GM23338 (cell line): ENCODE measurements around the gene TNS1. TPM values are rescaled to one million over a fixed set of nuclear protein-coding genes. Genes with fewer than 3 reads are reported as not detected.
A peak's percentile ranks its signal among the peaks of the same experiment; 100 is the strongest.

Experiments
- ATAC-seq: fragments of 200-7000 bp; cut with Tn5 transposase; 3 replicates; pipeline ENCODE4 v1.9.1; 2020
- DNase-seq: peaks from one replicate; pipeline ENCODE4 v3.0.0-alpha.2; 2015; ENCODE audit warnings: low spot score
- H2AFZ ChIP-seq: fragments of 200-600 bp; sonication (generic); 2 replicates; pipeline ENCODE4 v1.8.0; 2016; ENCODE audit warnings: antibody characterized with exemption, mild to moderate bottlenecking, moderate library complexity
- H3F3A ChIP-seq: fragments of 200-600 bp; sonication (generic); replicated peaks from 2 replicates; pipeline ENCODE4 v1.8.0; 2017; ENCODE audit warnings: antibody characterized with exemption, mixed run types, low read depth
- H3K27ac ChIP-seq: fragments of 200-600 bp; sonication (generic); 2 replicates; pipeline ENCODE4 v1.6.1; 2016; ENCODE audit warnings: low read depth
- H3K27me3 ChIP-seq: fragments of 200-600 bp; sonication (generic); 2 replicates; pipeline ENCODE4 v1.8.0; 2016; ENCODE audit warnings: mild to moderate bottlenecking, mixed run types, moderate library complexity; ENCODE audit not compliant: insufficient read depth
- H3K36me3 ChIP-seq: fragments of 200-600 bp; sonication (generic); 2 replicates; pipeline ENCODE4 v1.8.0; 2016; ENCODE audit warnings: mild to moderate bottlenecking; ENCODE audit not compliant: insufficient read depth
- H3K4me1 ChIP-seq: fragments of 200-600 bp; sonication (generic); 2 replicates; pipeline ENCODE4 v1.8.0; 2016; ENCODE audit warnings: mild to moderate bottlenecking, moderate library complexity; ENCODE audit not compliant: insufficient read depth
- H3K4me2 ChIP-seq: fragments of 200-600 bp; sonication (generic); 2 replicates; pipeline ENCODE4 v1.7.1; 2017; ENCODE audit warnings: mixed run types
- H3K4me3 ChIP-seq: fragments of 200-600 bp; sonication (generic); 2 replicates; pipeline ENCODE4 v1.6.1; 2016; ENCODE audit warnings: mixed run types
- H3K79me2 ChIP-seq: fragments of 200-600 bp; sonication (generic); replicated peaks from 2 replicates; pipeline ENCODE4 v1.8.0; 2017; ENCODE audit warnings: mild to moderate bottlenecking; ENCODE audit not compliant: insufficient read depth
- H3K9me2 ChIP-seq: fragments of 200-600 bp; sonication (generic); 2 replicates; pipeline ENCODE4 v1.8.0; 2017; ENCODE audit not compliant: insufficient read depth
- H4K20me1 ChIP-seq: fragments of 200-600 bp; sonication (generic); replicated peaks from 2 replicates; pipeline ENCODE4 v1.8.0; 2017; ENCODE audit warnings: mild to moderate bottlenecking; ENCODE audit not compliant: insufficient read depth
- H3K27ac Mint-ChIP-seq: 2 replicates; pipeline ENCODE4 v1.8.0; 2020; ENCODE audit warnings: inconsistent platforms, mild to moderate bottlenecking, moderate library complexity, mixed read lengths
- H3K27me3 Mint-ChIP-seq: 3 replicates; pipeline ENCODE4 v1.8.0; 2022; ENCODE audit warnings: low read depth, mild to moderate bottlenecking, moderate library complexity, mixed read lengths, inconsistent platforms; ENCODE audit not compliant: insufficient read depth, poor library complexity
- H3K36me3 Mint-ChIP-seq: 3 replicates; pipeline ENCODE4 v1.8.0; 2021; ENCODE audit warnings: low read depth, mild to moderate bottlenecking, inconsistent platforms, moderate library complexity, mixed read lengths
- H3K4me1 Mint-ChIP-seq: 3 replicates; pipeline ENCODE4 v1.8.0; 2020; ENCODE audit warnings: mild to moderate bottlenecking, inconsistent platforms, mixed read lengths
- H3K4me3 Mint-ChIP-seq: 3 replicates; pipeline ENCODE4 v1.8.0; 2021; ENCODE audit warnings: moderate library complexity, mild to moderate bottlenecking, inconsistent platforms, mixed read lengths
- H3K9me3 Mint-ChIP-seq: 3 replicates; pipeline ENCODE4 v1.8.0; 2020; ENCODE audit warnings: moderate library complexity, mild to moderate bottlenecking, inconsistent platforms, mixed read lengths
- ETS1 ChIP-seq: IDR thresholded peaks from 2 replicates; pipeline ENCODE4 v1.6.1; 2016; ENCODE audit warnings: antibody characterized with exemption
- EZH2phosphoT487 ChIP-seq: fragments of 200-600 bp; sonication (generic); IDR thresholded peaks from one replicate; pipeline ENCODE4 v1.8.1; 2018; ENCODE audit warnings: antibody characterized with exemption; ENCODE audit not compliant: unreplicated experiment
- JUNB ChIP-seq: IDR thresholded peaks from one replicate; pipeline ENCODE4 v1.6.1; 2016; ENCODE audit warnings: antibody characterized with exemption; ENCODE audit not compliant: unreplicated experiment
- POLR2AphosphoS5 ChIP-seq: IDR thresholded peaks from 2 replicates; pipeline ENCODE4 v1.6.1; 2016; ENCODE audit warnings: antibody characterized with exemption, low read depth
- REST ChIP-seq: IDR thresholded peaks from one replicate; pipeline ENCODE4 v1.6.1; 2018; ENCODE audit warnings: antibody characterized with exemption; ENCODE audit not compliant: unreplicated experiment
- polyA plus RNA-seq: library from polyadenylated mRNA; unstranded; fragments of >200 nt; fragmentation: Nextera tagmentation; extraction: Ambion mirVana; gene quantifications from 2 replicates; pipeline ENCODE4 v1.2.1, GENCODE V29; 2016
- total RNA-seq: library from RNA; depleted of rRNA; stranded (reverse); fragments of >200 nt; shearing (Covaris generic); gene quantifications from 2 replicates; pipeline ENCODE4 v1.2.3, GENCODE V29; 2014
- TF ChIP-seq, protein P1 (sequence below), 2 experiments: fragments of 200-600 bp in 1 of 2; sonication (generic) in 1 of 2; conservative IDR thresholded peaks; 2 replicates each; pipeline versions ENCODE4 v1.5.1 to v1.6.1; 2016 to 2017; ENCODE audit warnings: antibody characterized with exemption in 2 of 2, low read depth in 2 of 2, mild to moderate bottlenecking in 2 of 2, moderate library complexity in 1 of 2

Gene TNS1
- total and polyA plus RNA-seq, 2 experiments from 2014 or later, result 2.0 to 7.4 TPM

DNA sequence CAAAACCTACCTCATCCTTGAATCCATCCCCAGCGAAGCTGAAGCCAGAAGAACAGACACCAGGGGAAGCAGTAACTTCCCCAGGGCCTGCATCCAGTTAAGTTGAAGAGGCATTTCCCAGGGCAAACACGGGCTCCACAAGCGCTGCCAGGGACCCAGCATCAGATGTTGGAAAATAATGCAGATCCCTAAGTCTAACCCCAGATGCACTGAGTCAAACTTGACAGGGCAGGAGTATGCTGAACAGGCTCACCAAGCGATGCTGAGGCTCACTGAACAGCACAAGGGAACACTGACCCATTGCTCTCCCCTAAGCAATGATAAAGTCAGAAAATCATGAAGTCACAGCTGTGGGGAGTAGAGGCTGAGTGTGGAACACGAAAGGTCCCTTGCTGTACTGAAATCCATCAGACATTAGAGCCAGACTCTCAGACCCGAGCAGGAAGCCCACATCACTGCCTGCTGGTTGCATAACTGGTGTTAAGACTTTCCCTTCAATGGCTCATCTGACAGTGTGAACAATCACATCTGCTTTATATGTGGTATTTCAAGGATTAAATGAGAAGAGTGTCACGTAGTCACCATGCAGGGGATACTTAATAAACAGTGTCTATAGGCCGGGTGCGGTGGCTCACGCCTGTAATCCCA, 36.2 kb downstream of the TNS1 start (continued):
- TF ChIP-seq, protein P1, sequence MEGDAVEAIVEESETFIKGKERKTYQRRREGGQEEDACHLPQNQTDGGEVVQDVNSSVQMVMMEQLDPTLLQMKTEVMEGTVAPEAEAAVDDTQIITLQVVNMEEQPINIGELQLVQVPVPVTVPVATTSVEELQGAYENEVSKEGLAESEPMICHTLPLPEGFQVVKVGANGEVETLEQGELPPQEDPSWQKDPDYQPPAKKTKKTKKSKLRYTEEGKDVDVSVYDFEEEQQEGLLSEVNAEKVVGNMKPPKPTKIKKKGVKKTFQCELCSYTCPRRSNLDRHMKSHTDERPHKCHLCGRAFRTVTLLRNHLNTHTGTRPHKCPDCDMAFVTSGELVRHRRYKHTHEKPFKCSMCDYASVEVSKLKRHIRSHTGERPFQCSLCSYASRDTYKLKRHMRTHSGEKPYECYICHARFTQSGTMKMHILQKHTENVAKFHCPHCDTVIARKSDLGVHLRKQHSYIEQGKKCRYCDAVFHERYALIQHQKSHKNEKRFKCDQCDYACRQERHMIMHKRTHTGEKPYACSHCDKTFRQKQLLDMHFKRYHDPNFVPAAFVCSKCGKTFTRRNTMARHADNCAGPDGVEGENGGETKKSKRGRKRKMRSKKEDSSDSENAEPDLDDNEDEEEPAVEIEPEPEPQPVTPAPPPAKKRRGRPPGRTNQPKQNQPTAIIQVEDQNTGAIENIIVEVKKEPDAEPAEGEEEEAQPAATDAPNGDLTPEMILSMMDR (conservative IDR thresholded peaks at IDR 0.05; ENCODE audit: low read depth in 2 of 2), result no peak

DNA sequence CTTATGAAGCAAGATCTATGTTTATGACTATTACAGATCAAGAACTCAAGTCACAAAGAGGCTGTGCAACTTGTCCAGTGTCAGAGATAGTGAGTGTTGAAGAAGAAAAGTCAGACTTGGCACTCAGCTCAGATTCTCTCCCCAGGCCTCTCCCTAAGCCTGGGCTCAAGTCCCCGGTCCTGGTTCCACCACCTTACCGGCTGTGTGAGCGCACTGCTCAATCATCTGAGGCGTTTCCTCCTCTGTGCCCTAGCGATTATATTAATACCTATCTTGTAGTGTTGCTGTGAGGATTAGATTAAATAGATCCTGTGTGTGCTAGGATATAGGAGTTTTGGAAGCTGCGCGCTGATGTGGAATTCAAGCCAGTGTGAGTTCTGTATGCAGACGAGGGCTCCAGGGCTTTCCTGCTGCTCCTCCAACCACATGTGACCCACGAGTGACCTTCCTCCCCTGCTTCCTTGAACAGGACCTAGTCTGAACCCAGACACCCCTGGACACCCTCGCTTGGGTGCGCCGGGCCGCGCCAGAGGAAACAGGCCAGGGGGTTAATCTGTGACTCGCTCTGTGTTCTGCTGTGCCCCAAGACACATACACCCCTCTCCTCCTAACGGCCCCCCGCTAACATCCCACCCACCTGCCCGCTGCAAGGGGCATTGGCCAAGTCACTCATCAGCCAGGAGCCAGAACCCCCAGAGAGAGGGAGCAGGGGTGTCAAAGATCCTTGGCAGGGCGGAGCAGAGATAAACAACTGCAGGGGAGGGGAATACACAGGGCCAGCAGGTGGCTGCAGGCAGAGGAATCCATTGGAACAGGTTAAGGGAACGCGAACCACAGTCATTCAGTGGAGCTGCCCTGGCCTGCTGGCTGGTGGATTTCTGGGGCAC, 38.3 kb downstream of the TNS1 start:
- H3K9me3 Mint-ChIP-seq, result no peaks in the 10 kb centered on the region
- H3K27ac ChIP-seq, result no peak overlapping the region
- no peaks in the 10 kb centered on the region for H4K20me1 ChIP-seq
- H3K4me1 Mint-ChIP-seq, result peaks cover 24% of the 10 kb centered on the region
- H3K9me2 ChIP-seq, result no peaks in the 10 kb centered on the region
- H3K27me3 ChIP-seq, result no peaks in the 10 kb centered on the region
- H3K4me2 ChIP-seq, result no peak overlapping the region
- no peaks in the 10 kb centered on the region for H3F3A ChIP-seq
- H3K27ac Mint-ChIP-seq, result peak overlapping the region; percentile 28; the same call in 1 of the 2 replicates
- H3K4me1 ChIP-seq, result peaks cover 11% of the 10 kb centered on the region; the same call in 1 of the 2 replicates
- peaks cover 8% of the 10 kb centered on the region for H3K27me3 Mint-ChIP-seq
- no peak overlapping the region for H3K4me3 Mint-ChIP-seq
- DNase-seq (peak; percentile 35), ATAC-seq (peak; percentile 82)
- no peak overlapping the region for H3K4me3 ChIP-seq
- no peaks in the 10 kb centered on the region for H3K36me3 ChIP-seq
- no peaks in the 10 kb centered on the region for H3K36me3 Mint-ChIP-seq
- no peak overlapping the region for H2AFZ ChIP-seq
- no peaks in the 10 kb centered on the region for H3K79me2 ChIP-seq
- TF ChIP-seq EZH2phosphoT487 (no peak), REST (no peak), POLR2AphosphoS5 (no peak), ETS1 (no peak), JUNB (no peak)
